Fibroblast of skin of back (primary cell): Measurements from ENCODE around the gene SLAIN1.

Experiments used
- DNase-seq: peaks from one replicate; pipeline ENCODE4 v3.0.0-alpha.2; 2013

Gene SLAIN1

DNA sequence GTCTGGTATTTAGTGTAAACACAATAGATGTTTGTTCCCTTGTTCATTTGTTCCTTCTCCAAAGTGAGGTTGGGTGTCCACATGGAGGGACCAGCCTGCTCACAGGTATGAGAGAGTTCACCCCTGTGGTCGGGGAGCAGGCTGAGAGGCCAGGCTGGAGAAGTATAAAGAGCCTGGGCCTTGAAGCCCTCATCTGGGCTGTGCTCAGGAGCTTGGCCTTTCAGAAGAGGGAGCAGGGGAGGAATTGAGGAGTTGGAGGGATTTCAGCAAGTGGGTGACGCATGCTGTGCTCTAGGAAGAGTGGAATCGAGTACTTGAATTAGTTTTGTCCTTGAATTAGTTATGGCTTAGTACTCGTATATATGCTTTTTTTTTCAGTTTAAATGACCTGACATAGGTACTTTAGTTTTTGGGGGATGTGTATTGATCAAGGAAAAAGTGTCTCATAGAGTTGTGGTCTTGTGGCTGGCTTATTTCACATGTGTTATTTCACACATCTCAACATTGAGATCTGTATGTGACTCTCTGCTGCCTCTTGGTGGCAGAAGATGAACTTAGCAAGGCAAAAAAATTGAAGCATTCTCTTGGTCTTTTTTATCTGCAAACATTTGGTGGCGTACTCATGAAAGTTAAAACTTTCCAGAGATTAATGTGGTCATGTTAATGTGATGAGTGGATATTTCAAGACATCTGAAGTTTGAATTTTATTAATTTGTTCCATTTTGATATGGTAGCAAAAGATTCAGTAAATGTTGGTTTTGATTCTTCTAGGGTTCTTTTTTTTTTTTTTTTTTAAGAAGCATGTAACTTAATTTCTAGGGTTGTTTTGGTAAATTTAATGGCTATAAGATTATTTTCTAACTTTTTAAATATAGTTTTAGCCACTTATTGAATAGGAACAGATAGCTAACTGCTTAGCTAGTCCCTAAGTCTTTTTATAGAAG, 54.3 kb downstream of the SLAIN1 start:
- peak; percentile 45 for DNase-seq

DNA sequence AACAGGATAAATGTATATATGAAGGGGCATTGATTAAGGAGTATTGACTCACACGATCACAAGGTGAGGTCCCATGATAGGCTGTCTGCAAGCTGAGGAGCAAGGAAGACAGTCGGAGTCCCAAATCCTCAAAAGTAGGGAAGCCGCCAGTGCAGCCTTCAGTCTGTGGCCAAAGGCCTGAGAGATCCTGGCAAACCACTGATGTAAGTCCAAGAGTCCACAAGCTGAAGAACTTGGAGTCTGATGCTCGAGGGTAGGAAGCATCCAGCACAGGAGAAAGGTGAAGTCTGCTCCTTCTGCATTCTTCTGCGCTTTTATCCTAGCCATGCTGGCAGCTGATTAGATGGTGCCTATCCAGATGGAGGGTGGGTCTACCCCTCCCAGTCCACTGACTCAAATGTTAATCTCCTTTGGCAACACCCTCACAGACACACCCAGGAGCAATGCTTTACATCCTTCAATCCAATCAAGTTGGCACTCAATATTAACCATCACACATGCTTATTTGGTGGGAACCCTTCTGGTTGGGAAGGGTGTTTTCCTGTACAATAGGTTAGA, 55.1 kb downstream of the SLAIN1 start:
- no peak for DNase-seq

DNA sequence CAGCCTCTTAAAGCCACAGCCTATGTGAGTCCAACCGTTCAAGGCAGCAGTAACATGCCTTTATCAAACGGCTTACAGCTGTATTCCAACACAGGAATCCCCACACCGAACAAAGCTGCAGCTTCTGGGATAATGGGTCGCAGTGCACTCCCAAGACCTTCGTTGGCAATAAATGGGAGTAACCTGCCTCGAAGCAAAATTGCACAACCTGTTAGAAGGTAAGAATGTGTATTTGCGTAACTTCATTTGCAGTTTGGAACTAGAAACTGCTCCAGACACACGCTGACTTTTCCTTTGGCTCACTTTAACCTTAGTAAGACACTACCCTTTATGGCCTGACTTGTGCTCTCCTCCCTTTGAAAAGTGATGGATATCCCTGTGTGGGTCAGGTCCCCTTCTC, 63.4 kb downstream of the SLAIN1 start:
- DNase-seq: no peak

DNA sequence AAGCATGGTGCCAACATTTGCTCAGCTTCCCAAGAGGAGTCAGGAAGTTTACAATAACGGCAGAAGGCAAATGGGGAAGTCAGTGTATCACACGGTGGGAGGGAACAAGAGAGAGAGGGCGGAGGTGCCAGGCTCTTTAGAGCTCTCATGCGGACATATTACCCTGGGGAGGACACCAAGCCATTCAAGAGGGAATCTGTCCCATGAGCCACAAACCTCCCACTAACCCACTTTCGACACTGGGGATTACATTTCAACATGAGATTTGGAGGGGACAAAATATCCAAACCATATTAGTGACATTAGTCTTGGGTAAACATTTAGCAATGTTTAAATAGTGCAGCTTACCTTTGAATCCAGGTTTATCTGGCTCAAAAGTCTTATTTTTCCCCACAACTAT, 69.9 kb downstream of the SLAIN1 start:
- no peak for DNase-seq

DNA sequence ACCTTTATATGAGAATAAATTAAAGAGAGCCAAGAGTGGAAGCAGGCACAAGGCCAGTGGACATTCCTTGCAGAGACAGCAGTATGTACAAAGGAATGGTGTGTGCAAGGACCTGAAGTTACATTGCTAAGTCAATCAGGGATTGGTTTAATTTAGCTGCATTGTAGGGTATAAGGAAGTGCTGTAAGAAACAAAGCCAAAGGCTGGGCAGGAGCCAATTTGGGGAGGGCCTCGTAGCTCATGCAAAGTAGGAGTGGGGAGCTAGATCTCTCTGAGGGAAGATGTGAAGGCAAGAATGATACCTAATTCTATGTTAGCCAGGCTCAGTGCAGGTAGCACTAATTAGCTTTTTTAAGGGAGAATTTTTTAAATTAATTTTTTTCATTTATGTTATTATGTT, 76.7 kb downstream of the SLAIN1 start:
- DNase-seq: no peak

DNA sequence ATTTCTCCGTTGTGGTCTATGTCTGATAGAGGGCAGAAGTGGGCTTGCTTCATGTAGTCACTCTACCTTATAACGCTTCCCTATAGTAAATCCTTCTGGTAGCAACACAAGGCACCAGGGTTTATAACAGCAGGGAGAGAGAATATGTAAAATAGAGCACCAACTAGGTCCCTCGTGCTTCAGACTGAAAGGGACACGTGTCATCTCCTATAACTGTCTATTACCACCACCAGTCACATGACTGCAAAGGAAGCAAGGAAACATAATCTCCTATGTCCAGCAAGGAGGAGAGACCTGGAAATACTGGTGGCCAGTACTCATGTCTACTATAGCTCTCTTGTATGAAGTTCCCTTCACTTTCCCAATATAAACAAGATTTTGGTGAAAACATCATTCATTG, 79.2 kb downstream of the SLAIN1 start:
- no peak for DNase-seq

DNA sequence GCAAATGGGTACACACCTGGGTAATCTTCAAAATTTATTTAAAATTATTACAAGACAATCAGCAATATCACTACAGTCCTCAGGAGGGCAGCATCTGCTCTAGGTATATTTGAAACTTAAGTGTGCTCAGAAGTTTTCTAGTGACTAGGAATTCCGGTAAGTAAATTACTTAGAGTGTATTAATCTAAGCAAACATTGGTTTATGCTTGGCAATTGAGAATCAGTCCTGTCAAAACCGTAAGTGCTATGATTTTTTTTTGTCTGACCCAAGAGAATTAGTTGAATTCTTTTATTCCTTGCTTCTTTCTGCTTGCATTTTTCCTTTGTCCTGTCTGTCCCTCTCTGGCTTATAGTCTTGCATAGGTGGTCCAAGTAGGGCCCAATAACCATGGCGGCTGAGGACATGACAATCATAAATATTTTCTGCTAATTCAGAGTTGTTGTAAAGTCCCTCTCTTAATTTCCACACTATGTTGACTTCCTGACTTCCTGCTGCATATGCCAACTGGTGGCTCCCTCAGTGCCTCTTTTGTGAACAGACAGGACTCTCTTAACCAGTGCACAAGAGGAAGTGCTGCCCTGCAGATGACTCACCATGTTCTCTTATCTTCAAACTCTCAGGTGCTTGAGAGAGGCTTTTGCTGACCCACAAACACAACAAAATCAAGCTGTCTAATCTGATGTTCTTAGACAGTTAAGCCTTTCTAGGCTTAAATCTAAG, 82.2 kb downstream of the SLAIN1 start:
- DNase-seq: peak; percentile 35

DNA sequence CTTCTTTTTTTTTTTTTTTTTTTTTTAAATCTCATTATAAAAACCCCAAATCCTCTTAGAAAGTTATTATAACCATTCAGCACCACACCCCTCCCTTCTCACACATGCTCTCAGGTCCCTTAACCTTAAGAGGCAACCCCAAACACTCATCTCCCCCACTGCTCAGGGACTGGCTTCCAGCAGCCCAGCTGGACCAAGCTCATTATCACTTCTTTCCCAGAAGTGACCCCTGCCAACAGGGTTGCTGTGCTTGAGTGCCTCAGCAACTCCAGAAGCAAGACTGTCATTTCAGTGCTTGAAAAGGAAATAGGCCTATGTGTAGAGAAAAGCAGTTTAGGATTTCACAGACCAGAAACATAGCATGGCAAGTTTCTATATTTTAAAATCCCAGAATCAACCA, 84.3 kb downstream of the SLAIN1 start:
- no peak for DNase-seq

DNA sequence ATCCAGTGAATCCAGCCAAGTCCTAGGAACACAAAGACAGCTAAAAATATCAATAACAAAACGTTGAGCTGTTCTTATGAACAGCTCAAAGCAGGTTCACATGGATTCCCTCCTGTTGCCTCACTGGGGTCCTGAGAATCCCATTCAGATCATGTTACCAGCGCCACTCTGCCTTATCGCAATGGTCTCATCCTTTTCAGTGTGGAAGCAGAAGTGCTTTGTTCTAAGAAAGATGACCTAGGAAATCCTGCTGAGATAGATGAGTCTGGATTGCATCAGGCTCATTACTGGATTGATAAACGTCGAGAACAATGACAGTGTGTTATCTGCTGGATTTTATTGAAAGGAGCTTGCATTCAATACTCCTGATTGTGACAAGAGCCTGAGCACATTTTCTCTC, 87.0 kb downstream of the SLAIN1 start:
- no peak for DNase-seq

DNA sequence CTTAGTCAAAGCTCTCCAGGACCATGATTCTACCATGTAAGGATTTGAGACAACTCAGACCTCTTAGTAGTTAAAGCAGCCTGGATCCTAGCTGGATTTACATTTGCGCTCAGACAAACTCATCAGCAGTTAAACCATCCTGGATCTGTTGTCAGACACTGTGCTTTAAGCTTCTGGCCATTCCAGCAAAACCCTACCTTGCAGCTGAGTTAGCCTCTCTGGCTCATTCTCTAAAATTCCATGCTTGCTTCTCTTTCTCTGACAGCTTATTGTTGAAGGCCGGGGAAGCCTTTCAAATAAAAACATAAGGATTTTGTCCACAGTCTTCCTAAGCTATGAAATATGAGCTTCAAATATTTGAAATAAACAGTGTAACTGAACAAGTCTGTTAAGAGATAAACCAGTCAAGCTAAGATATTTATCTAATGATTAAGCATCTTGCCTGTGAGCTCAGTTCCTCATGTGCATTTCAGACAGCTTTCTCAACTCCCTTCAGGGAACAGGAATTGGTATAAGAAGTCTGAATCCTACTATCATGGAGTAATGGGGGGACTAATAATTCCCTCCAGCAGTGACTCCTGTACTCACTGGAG, 89.3 kb downstream of the SLAIN1 start:
- DNase-seq: no peak

DNA sequence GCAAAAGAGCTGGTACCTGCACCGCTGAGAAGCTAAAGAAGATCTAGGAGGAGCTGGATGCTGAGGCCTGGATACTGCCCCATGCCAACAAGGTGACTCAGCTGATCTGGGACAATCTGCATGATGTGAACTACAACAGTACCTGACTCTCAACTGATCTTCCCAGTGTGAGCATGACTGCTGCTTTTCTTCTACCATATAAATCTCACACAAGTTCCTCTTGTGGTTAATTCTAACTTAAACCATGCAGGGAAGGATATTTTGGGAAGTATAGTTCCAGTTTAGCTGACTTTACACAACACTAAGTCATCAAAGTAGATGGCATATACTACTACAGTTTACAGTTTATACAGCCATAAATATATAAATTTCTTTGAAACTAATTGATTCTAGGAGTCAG, 91.9 kb downstream of the SLAIN1 start:
- DNase-seq: no peak

DNA sequence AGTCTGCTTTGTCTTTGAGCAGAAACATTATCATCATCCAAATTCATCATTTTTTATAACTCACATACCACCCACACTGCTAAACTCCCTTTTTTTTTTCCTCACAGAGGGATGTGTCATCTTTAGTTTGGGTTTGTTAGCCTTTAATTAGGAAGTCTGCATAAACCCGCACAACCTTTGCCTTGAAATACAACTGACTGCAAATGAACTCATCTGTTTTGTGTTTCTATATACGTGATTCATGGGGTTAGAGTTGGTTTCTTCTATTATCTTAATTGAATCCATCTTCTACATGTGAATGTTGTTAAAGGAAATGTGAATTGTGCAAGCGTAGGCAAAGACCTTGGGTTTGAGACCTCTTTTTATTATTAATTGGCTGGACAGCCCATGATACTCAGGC, 102.7 kb downstream of the SLAIN1 start:
- DNase-seq: peak; percentile 2

DNA sequence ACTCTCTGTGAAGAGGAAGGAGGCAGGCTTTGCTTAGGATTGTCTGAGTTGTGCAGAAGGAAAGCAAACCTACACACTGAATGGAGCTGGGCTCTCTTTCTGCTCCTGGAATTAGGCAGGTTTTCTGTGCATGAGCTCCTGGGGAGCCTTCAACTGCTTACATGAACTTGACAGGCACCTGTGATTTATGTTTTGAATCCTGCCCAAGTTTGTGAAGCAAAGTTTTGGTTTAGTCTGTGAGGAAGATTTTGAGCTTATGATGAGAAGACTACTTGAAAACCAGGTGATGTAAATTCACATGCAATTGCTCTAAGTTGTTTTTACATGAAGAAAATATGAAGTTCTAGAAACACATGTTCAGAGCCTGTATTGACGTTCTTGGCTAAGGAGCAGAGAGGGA, 109.0 kb downstream of the SLAIN1 start:
- DNase-seq: no peak

DNA sequence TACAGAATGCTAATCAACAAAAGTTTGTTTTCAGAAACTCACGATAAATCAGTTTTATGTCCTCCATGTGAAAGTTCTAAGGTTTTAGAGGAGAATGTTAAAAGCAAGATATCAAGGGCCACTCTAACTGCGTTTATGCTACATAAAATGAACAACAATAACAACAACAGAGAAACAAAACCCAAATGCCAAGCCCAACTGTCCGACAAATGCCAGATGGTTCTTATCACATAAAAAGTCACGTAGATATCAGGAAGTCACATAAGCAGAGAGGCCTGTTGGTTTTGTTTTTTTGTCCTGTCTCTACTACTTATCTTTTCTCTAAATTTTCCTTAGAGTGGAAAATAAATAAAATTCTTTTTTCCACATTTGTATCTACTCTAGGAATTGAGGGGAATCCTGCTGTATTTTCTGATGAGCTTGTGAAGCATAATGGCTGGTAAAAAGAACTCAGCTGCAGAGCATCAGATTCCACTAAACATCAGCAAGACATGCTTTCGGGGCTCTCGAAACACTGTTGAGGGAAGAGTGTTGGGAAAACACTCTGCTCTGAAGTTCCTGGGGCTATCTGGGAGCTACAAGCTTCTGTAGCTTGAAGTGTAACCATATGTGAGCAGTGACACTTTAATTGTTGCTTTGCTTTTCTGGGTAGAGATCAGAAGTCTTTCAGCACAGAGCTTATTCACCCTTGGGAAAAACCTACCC, 110.1 kb downstream of the SLAIN1 start:
- no peak for DNase-seq

DNA sequence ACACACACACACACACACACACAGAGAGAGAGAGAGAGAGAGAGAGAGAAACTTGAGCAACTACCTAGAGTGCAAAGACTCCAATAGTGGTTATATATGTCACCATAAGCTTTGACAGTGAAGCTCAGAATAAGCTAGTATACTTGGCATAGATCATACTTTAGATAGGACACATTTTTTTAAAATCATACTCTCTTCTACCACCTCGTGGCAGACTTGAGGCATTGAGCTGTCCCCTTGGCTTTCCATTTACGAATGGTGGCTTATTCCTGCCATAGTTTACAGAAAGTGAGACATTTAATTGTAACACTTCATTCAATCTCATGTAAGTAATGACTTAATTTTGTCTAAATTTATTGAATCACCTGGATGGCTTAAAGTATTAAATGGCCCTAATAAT, 112.9 kb downstream of the SLAIN1 start:
- peak; percentile 3 for DNase-seq

DNA sequence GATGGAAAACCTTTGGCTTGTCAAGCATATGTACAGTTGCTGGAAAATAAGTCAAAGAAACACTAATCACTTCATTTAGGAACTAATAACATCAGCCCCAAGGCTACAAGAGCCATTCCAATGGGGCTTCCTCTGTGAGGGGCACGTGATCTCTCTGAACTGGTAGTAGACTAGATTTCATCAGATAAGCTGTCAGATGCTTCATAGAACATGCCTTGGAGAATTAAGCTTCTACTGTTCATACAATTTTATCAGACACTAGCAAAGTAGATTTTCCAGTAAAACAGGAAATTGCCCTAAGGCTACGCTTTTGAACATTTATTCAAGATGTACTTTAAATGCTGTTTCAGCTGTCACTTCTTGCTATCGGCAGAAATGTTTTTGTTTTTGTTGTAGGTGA, 113.4 kb downstream of the SLAIN1 start:
- no peak for DNase-seq

DNA sequence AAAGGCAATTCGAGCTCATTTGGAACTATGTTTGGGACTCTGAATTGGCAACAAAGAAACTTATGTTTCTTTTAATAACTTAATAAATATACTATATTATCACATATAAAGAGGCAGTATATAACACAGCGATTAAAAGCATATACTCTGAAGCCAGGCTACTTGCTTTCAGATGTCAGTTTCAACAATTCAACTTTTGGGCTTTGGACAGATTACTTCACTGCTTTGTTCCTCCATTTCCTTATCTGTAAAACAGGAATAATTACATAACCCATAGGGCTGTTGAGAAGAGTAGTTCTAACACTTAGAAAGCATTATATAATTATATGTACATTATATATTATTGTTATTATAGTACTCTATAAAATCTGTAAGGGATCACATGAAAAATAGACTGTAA, 113.9 kb downstream of the SLAIN1 start:
- no peak for DNase-seq

DNA sequence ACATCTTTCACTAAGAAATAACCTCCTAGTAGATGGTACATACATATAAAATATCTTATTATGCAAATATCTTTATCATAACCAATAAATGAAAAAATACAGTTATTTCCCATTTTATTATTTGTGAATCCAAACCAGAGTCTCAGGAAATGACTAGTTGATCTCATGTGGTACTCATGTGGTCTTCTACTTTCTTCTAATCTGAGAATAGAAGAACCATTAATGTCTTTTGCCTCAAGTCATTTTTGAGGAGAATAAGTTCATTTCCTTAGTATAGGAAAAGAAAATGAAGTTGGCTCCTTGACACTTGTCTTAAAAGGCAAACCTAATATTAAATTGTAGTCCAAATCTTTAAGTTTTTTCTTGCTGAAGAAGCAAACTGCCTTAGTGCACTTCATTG, 114.5 kb downstream of the SLAIN1 start:
- no peak for DNase-seq
